GM21619 (cell line): Measurements from ENCODE around the gene SV2C.
"Not testable (repeated sequence)": the region's sequence is repeated elsewhere in the genome, so short reads cannot be mapped to it uniquely, and the experiment has no call there.

Experiments
- ATAC-seq: cut with Tn5 transposase; IDR thresholded peaks from one replicate; pipeline ENCODE4 v1.9.1; 2021; ENCODE audit not compliant: unreplicated experiment

The SV2C gene

GRCh38 chr5:76199336-76200318 is 116.4 kb downstream of the SV2C start:
- ATAC-seq, result no peak

- no peak for ATAC-seq
These were observed 119.0 kb downstream of the SV2C start for GRCh38 chr5:76202182-76202581.

- no peak for ATAC-seq
These were observed 121.0 kb downstream of the SV2C start for GRCh38 chr5:76204191-76204590.

GRCh38 chr5:76204713-76205112 is 121.5 kb downstream of the SV2C start:
- no peak for ATAC-seq

- no peak for ATAC-seq
These were observed 123.9 kb downstream of the SV2C start for GRCh38 chr5:76207120-76207519.

GRCh38 chr5:76209297-76209696 is 126.1 kb downstream of the SV2C start:
- no peak for ATAC-seq

GRCh38 chr5:76210946-76211345 is 127.8 kb downstream of the SV2C start:
- ATAC-seq, result no peak

GRCh38 chr5:76213858-76214257 is 130.7 kb downstream of the SV2C start:
- no peak for ATAC-seq

GRCh38 chr5:76216748-76217147 is 133.6 kb downstream of the SV2C start:
- ATAC-seq, result no peak

GRCh38 chr5:76219636-76220035 is 136.5 kb downstream of the SV2C start:
- ATAC-seq, result no peak

GRCh38 chr5:76221311-76221710 is 138.1 kb downstream of the SV2C start:
- ATAC-seq, result no peak

- no peak for ATAC-seq
These were observed 139.1 kb downstream of the SV2C start for GRCh38 chr5:76222318-76222717.

GRCh38 chr5:76223696-76224095 is 140.5 kb downstream of the SV2C start:
- no peak for ATAC-seq

GRCh38 chr5:76224898-76225297 is 141.7 kb downstream of the SV2C start:
- ATAC-seq, result no peak

GRCh38 chr5:76225336-76225735 is 142.2 kb downstream of the SV2C start:
- no peak for ATAC-seq

- no peak for ATAC-seq
These were observed 146.7 kb downstream of the SV2C start for GRCh38 chr5:76229900-76230299.

- ATAC-seq, result no peak
These were observed 147.6 kb downstream of the SV2C start for GRCh38 chr5:76230711-76231285.

GRCh38 chr5:76234665-76235064 is 151.5 kb downstream of the SV2C start:
- ATAC-seq, result no peak

GRCh38 chr5:76236684-76237083 is 153.5 kb downstream of the SV2C start:
- no peak for ATAC-seq

- no peak for ATAC-seq
These were observed 157.2 kb downstream of the SV2C start for GRCh38 chr5:76240336-76240735.

- not testable (repeated sequence) for ATAC-seq
These were observed 159.0 kb downstream of the SV2C start for GRCh38 chr5:76242155-76242554.

- ATAC-seq, result no peak
These were observed 162.4 kb downstream of the SV2C start for GRCh38 chr5:76245590-76245989.
